Lower leg skin (tissue), 4 donors: ENCODE measurements around the gene SIK2. TPM values are rescaled to one million over a fixed set of nuclear protein-coding genes. Genes with fewer than 3 reads are reported as not detected.

Experiments
- DNase-seq, 2 donors: peaks; one replicate each; pipeline ENCODE4 v3.0.0-alpha.2; 2019; ENCODE audit warnings: low spot score in 2 of 2
- H3K4me3 ChIP-seq: fragments of 200-600 bp; sonication (generic); 2 replicates; pipeline ENCODE4 v1.5.1; 2017; ENCODE audit warnings: mild to moderate bottlenecking, low read depth; ENCODE audit not compliant: poor library complexity, severe bottlenecking
- CTCF ChIP-seq, 3 donors: fragments of 450-650 bp; IDR thresholded peaks; one replicate each; pipeline ENCODE4 v1.5.1; 2016; ENCODE audit warnings: antibody characterized with exemption in 3 of 3, mild to moderate bottlenecking in 3 of 3, moderate library complexity in 2 of 3
- POLR2A ChIP-seq, 2 donors: fragments of 450-650 bp; IDR thresholded peaks; one replicate each; pipeline ENCODE4 v1.6.1; 2016 to 2017; ENCODE audit warnings: antibody characterized with exemption in 2 of 2, mild to moderate bottlenecking in 1 of 2, moderate library complexity in 1 of 2
- WGBS, 2 donors: methylation state at CpG; one replicate each; pipeline ENCODE4 v1.1.5; 2018; 5-methylcytosine and 5-hydroxymethylcytosine counted together
- intact Hi-C: fragments of 100-400 bp; cut with DNase I; formaldehyde crosslinking; loops from one replicate; pipeline ENCODE4 v1.15.0; 2023; ENCODE audit warnings: low total_unique reads
- total RNA-seq, 4 donors: library from RNA; depleted of rRNA; stranded (reverse); fragments of >200 nt; gene quantifications; one replicate each; pipeline ENCODE4 v1.1.0, GENCODE V29; 2016

The SIK2 gene
- total RNA-seq, 4 donors from 2014 or later, result 15.4 to 19.5 (median 18.9) TPM

- intact Hi-C loops, result no loop called here
- no peak overlapping the region for H3K4me3 ChIP-seq
- DNase-seq, result no peak
- TF ChIP-seq POLR2A (IDR thresholded peaks at IDR 0.05) (no peak), CTCF (IDR thresholded peaks at IDR 0.05) (no peak)
- WGBS, 2 donors, result 67 to 83% methylated on average over 1 of the region's 1 CpG
Measured at GRCh38 chr11:111627591-111627990, 25.3 kb downstream of the SIK2 start.

GRCh38 chr11:111629499-111629898 is 27.2 kb downstream of the SIK2 start:
- intact Hi-C loops, result no loop called here
- TF ChIP-seq CTCF (IDR thresholded peaks at IDR 0.05) (no peak), POLR2A (IDR thresholded peaks at IDR 0.05) (no peak)
- 72 to 87% methylated on average over 2 of the region's 2 CpGs for WGBS, 2 donors

GRCh38 chr11:111631024-111631665 is 28.9 kb downstream of the SIK2 start:
- intact Hi-C loops, result no loop called here
- DNase-seq, result no peak

More at GRCh38 chr11:111629499-111629898, 27.2 kb downstream of the SIK2 start:
- no peak overlapping the region for H3K4me3 ChIP-seq
- no peak for DNase-seq

GRCh38 chr11:111631666-111632039 is 29.4 kb downstream of the SIK2 start:
- H3K4me3 ChIP-seq, result no peak overlapping the region
- WGBS, 2 donors, result 65 to 75% methylated on average over 3 of the region's 3 CpGs
- TF ChIP-seq POLR2A (IDR thresholded peaks at IDR 0.05) (no peak), CTCF (IDR thresholded peaks at IDR 0.05) (no peak)
- no peak for DNase-seq
- intact Hi-C loops, result no loop called here

More at GRCh38 chr11:111631024-111631665, 28.9 kb downstream of the SIK2 start:
- H3K4me3 ChIP-seq, result no peak overlapping the region
- TF ChIP-seq POLR2A (IDR thresholded peaks at IDR 0.05) (no peak), CTCF (IDR thresholded peaks at IDR 0.05) (no peak)

GRCh38 chr11:111632516-111633220 is 30.4 kb downstream of the SIK2 start:
- H3K4me3 ChIP-seq, result no peak overlapping the region
- DNase-seq, result no peak
- TF ChIP-seq POLR2A (IDR thresholded peaks at IDR 0.05) (no peak), CTCF (IDR thresholded peaks at IDR 0.05) (no peak)
- 76 to 83% methylated on average over 4 of the region's 4 CpGs for WGBS, 2 donors
- intact Hi-C loops, result no loop called here
